Left ventricle myocardium inferior (tissue), 1 donor: ENCODE measurements around the gene CTNNBIP1. TPM values are rescaled to one million over a fixed set of nuclear protein-coding genes. Genes with fewer than 3 reads are reported as not detected.

Experiments used
- DNase-seq: peaks from one replicate; pipeline ENCODE4 v3.0.0-alpha.2; 2020
- H3K27ac ChIP-seq: fragments of 200-600 bp; replicated peaks from 2 replicates; pipeline ENCODE4 v1.8.0; 2021
- H3K27me3 ChIP-seq: fragments of 200-600 bp; 2 replicates; pipeline ENCODE4 v1.8.0; 2021; ENCODE audit warnings: low read depth
- H3K36me3 ChIP-seq: fragments of 200-600 bp; 2 replicates; pipeline ENCODE4 v1.8.0; 2021
- H3K4me1 ChIP-seq: fragments of 200-600 bp; 2 replicates; pipeline ENCODE4 v1.8.0; 2021
- H3K4me3 ChIP-seq: fragments of 200-600 bp; 2 replicates; pipeline ENCODE4 v1.8.0; 2021; ENCODE audit warnings: mild to moderate bottlenecking, moderate library complexity
- H3K9me3 ChIP-seq: fragments of 200-600 bp; replicated peaks from 2 replicates; pipeline ENCODE4 v1.8.0; 2021
- intact Hi-C: fragments of 100-400 bp; cut with micrococcal nuclease; formaldehyde crosslinking; loops from one replicate; pipeline ENCODE4 v1.11.0; 2022
- total RNA-seq: library from RNA; stranded (reverse); fragmentation: NEBNext Ultra II Directional; extraction: Animal tissue kit (Norgen Biotek cat#: 25700); gene quantifications from one replicate; pipeline ENCODE4 v1.2.1, GENCODE V29; 2021
- TF ChIP-seq, protein P1 (sequence below): fragments of 200-600 bp; IDR thresholded peaks from 2 replicates; pipeline ENCODE4 v1.8.0; 2021; ENCODE audit warnings: antibody characterized with exemption, mild to moderate bottlenecking, borderline replicate concordance
- donor health status: DM: no; HTN: yes; CAD: no; lungs with severe emphysema.

Gene CTNNBIP1
- total RNA-seq, 1 donor from 2014 or later, result 42.6 TPM

GRCh38 chr1:9827558-9828185, 82.4 kb downstream of the CTNNBIP1 start:
- DNase-seq, result no peak
- Histone ChIP-seq H3K4me1 (peaks cover 24% of the 10 kb centered on the region), H3K36me3 (no peaks in the 10 kb centered on the region), H3K27ac (no peak overlapping the region), H3K9me3 (no peaks in the 10 kb centered on the region), H3K4me3 (no peak overlapping the region), H3K27me3 (no peaks in the 10 kb centered on the region)
- intact Hi-C loops, result no loop called here
- TF ChIP-seq, protein P1, sequence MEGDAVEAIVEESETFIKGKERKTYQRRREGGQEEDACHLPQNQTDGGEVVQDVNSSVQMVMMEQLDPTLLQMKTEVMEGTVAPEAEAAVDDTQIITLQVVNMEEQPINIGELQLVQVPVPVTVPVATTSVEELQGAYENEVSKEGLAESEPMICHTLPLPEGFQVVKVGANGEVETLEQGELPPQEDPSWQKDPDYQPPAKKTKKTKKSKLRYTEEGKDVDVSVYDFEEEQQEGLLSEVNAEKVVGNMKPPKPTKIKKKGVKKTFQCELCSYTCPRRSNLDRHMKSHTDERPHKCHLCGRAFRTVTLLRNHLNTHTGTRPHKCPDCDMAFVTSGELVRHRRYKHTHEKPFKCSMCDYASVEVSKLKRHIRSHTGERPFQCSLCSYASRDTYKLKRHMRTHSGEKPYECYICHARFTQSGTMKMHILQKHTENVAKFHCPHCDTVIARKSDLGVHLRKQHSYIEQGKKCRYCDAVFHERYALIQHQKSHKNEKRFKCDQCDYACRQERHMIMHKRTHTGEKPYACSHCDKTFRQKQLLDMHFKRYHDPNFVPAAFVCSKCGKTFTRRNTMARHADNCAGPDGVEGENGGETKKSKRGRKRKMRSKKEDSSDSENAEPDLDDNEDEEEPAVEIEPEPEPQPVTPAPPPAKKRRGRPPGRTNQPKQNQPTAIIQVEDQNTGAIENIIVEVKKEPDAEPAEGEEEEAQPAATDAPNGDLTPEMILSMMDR, result peak; percentile 11

DNA sequence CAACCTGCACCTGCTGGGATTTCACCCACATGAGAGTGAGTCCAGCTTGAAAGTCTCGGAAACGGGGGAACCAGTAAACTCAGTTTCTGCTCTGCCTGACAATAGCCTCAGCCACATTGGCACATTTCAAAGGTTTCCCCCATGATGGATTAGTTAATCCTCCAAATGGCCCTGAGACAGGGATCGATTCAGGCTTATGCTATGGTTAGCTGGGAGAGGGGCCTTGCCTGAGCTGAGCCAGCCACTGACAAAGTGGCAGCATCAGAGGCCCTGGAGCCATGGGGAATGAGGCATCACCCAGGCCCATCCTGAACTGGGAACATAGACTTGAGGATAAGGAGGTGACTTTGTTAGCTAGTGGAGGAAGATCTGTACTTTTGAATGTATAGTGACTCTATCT, 83.5 kb downstream of the CTNNBIP1 start:
- DNase-seq, result no peak

DNA sequence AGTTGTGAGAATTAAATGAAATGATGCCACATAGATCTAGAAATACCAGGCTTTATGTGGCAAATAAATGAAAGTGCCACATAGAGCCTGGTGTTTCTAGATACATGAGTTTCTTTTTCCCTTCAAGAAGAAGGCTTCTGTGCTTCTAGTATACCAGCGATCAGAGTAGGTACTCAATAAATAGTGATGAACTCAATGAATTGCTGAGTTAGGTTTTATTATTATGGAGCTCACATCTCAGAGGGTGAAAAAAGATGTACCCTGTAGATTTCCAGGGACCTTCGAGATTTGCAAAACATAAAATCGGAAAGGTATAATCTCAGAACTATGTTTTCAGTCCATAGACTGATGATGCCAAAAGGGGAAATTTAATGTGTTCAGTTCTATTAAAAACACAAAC, 84.0 kb downstream of the CTNNBIP1 start:
- DNase-seq, result no peak
- no peaks in the 10 kb centered on the region for H3K27me3 ChIP-seq
- H3K4me3 ChIP-seq, result no peak overlapping the region
- no peaks in the 10 kb centered on the region for H3K36me3 ChIP-seq
- H3K4me1 ChIP-seq, result peaks cover 40% of the 10 kb centered on the region
- no peaks in the 10 kb centered on the region for H3K9me3 ChIP-seq
- H3K27ac ChIP-seq, result peak overlapping the region; percentile 90
- TF ChIP-seq, protein P1, result no peak
- intact Hi-C loops, result no loop called here

More for the DNA sequence above, 83.5 kb downstream of the CTNNBIP1 start:
- TF ChIP-seq, protein P1, result no peak
- Histone ChIP-seq H3K4me3 (no peak overlapping the region), H3K9me3 (no peaks in the 10 kb centered on the region), H3K27me3 (no peaks in the 10 kb centered on the region), H3K4me1 (peaks cover 35% of the 10 kb centered on the region), H3K36me3 (no peaks in the 10 kb centered on the region), H3K27ac (no peak overlapping the region)
- intact Hi-C loops, result no loop called here

GRCh38 chr1:9825093-9826074, 84.7 kb downstream of the CTNNBIP1 start:
- Histone ChIP-seq H3K9me3 (no peaks in the 10 kb centered on the region), H3K36me3 (no peaks in the 10 kb centered on the region), H3K27me3 (no peaks in the 10 kb centered on the region), H3K4me3 (peak overlapping the region; percentile 97), H3K27ac (peak overlapping the region; percentile 90), H3K4me1 (peaks cover 42% of the 10 kb centered on the region)
- TF ChIP-seq, protein P1, result no peak
- DNase-seq, result peak; percentile 31
- intact Hi-C loops, result no loop called here

DNA sequence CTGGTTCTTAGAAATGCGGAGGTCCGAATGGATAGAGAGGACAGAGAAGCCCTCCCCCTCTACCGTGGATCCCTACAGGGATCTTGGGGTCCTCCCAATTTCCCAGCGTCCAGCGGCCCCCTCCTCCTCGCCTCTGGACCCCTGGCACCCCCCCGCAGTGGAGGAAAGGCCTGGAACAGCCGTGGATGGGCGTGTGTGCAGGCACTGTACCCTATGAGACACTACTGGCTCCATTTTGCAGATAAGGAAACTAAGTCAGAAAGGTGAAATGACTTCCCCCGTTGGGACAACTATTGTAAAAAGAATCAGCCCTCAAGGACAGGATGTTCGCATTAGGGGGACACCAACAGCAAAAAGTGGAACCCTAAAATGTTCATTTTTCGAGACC, 85.4 kb downstream of the CTNNBIP1 start:
- Histone ChIP-seq H3K27ac (peak overlapping the region; percentile 90), H3K27me3 (no peaks in the 10 kb centered on the region), H3K9me3 (no peaks in the 10 kb centered on the region), H3K36me3 (no peaks in the 10 kb centered on the region), H3K4me1 (peaks cover 42% of the 10 kb centered on the region), H3K4me3 (peak overlapping the region; percentile 97)
- DNase-seq, result no peak
- intact Hi-C loops, result no loop called here
- TF ChIP-seq, protein P1, result no peak
